KBM-7 (cell line): ENCODE results near the gene NID1.
"Not testable (repeated sequence)": the region's sequence is repeated elsewhere in the genome, so short reads cannot be mapped to it uniquely, and the experiment has no call there.

ENCODE experiments used
- DNase-seq: peaks from one replicate; pipeline ENCODE4 v3.0.0-alpha.2; 2015
- in situ Hi-C: fragments of 300-500 bp; cut with MboI; formaldehyde crosslinking; loops from 2 replicates; pipeline ENCODE4 v1.14.3; 2020; ENCODE audit warnings: low sequenced_read_pairs, low pct_unique_long_range_greater_than_20kb, mixed read lengths

Gene NID1

DNA sequence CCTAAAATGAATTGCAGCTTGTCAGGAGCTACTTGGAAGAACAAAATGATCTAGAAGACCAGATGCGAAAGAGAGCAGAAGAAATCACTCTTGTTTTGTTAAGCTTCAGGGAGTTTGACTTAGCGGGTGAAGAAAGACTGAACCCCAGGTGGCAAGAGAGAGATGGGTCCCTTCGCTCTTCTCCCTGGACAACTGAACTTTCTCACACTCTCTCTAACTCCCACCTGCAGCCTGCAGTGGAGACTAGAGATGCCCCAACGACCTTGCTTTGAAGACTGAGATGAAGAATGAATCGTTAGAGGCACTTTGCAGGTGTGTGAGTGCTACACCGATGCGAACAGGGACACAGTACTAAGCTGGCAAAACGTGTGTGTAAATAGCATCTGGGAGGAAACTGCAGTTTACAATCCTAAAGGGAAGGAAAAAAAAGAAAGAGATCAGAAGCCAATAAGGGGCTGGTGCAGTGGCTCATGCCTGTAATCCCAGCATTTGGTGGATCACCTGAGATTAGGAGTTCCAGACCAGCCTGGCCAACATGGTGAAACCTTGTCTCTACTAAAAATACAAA is 133.6 kb downstream of the NID1 start:
- in situ Hi-C loops, result no loop called here
- DNase-seq, result no peak

DNA sequence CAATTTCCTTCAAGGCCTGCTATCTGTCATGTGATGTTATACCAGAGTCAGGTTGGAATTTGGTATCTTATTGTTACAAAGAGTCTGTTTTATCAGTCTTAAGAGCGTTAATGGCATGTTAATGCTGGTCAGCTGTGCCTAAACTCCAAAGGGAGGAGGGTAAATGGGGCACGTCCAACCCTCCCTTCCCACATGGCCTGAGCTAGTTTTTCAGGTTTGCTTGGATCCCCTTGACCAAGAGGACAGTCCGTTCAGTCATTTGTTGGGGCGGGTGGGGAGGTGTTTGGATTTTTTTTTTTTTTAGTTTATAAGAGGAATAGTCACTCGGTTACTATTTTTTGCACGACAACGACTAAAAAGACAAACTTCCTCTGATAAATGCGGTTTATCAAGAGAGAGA is 134.3 kb downstream of the NID1 start:
- in situ Hi-C loops, result no loop called here
- no peak for DNase-seq

DNA sequence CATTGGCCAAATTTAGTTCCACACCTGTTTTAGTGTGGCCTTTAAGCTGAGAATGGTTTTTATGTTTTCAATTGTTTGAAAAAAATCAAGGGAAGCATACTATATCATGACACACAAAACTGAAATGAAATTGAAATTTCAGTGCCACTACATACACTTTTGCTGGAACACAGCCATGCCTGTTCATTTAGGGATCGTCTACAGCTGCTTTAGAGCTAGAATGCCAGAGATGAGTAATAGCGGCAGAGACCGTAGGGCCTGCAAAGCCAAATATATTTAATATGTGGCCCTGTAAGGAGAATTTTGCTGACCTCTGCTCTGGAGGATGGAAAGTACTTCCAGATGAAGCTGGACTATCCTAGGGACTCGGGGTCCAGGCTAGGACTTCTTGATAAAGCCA is 135.7 kb downstream of the NID1 start:
- in situ Hi-C loops, result no loop called here
- no peak for DNase-seq

DNA sequence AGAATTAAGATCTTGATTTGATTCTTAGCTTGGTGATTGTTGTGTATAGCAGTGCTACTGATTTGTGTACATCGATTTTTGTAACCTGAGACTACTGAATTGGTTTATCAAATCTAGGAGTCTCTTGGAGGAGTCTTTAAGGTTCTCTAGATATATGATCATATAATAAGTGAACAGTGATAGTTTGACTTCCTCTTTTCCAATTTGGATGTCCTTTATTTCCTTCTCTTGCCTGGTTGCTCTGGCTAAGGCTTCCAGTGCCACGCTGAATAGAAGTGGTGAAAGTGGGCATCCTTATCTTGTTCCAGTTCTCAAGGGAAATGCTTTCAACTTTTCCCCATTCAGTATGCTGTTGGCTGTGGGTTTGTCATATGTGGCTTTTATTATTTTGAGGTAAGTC is 136.7 kb downstream of the NID1 start:
- peak; percentile 33 for DNase-seq
- in situ Hi-C loops, result no loop called here

DNA sequence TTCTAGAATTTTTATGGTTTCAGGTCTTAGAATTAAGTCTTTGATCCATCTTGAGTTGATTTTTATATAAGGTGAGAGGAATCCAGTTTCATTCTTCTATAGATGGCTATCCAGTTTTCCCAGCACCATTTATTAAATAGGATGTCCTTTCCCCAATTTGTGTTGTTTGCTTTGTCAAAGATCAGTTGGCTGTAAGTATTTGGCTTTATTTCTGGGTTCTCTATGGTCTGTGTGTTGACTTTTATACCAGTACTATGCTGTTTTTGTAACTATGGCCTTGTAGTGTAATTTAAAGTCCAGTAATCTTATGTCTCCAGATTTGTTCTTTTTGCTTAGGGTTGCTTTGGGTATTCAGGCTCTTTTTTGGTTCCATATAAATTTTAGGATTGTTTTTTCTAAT is 137.3 kb downstream of the NID1 start:
- in situ Hi-C loops, DNase-seq: not testable (repeated sequence)
